Trophoblast cell (in vitro differentiated cells and primary cell): ENCODE data around the gene TMEM91.

Source experiments
- DNase-seq, 2 donors: peaks; one replicate each; pipeline ENCODE4 v3.0.0-alpha.2; 2016
- H2AFZ ChIP-seq: 2 replicates; pipeline ENCODE4 v1.6.1; 2013; ENCODE audit warnings: low read length, moderate library complexity, mild to moderate bottlenecking; ENCODE audit not compliant: insufficient read depth, poor library complexity
- H2AK5ac ChIP-seq: 2 replicates; pipeline ENCODE4 v1.6.1; 2013; ENCODE audit warnings: mild to moderate bottlenecking, low read length
- H2BK120ac ChIP-seq: 2 replicates; pipeline ENCODE4 v1.6.1; 2013; ENCODE audit warnings: low read length, mild to moderate bottlenecking, moderate library complexity; ENCODE audit not compliant: insufficient read depth, poor library complexity
- H2BK12ac ChIP-seq: 2 replicates; pipeline ENCODE4 v1.6.1; 2013; ENCODE audit warnings: mild to moderate bottlenecking, low read length, moderate library complexity
- H2BK5ac ChIP-seq: 2 replicates; pipeline ENCODE4 v1.6.1; 2013; ENCODE audit warnings: low read length, low read depth, moderate library complexity, mild to moderate bottlenecking; ENCODE audit not compliant: poor library complexity
- H3K14ac ChIP-seq: 2 replicates; pipeline ENCODE4 v1.6.1; 2013; ENCODE audit warnings: mild to moderate bottlenecking, low read length
- H3K18ac ChIP-seq: 2 replicates; pipeline ENCODE4 v1.6.1; 2013; ENCODE audit warnings: mild to moderate bottlenecking, low read length
- H3K23ac ChIP-seq: 2 replicates; pipeline ENCODE4 v1.6.1; 2013; ENCODE audit warnings: low read length
- H3K27ac ChIP-seq: 2 replicates; pipeline ENCODE4 v1.5.1; 2013; ENCODE audit warnings: low read depth, mild to moderate bottlenecking, inconsistent platforms, low read length, moderate library complexity
- H3K27me3 ChIP-seq: 2 replicates; pipeline ENCODE4 v1.6.1; 2013; ENCODE audit warnings: inconsistent platforms, mild to moderate bottlenecking, low read length, moderate library complexity; ENCODE audit not compliant: insufficient read depth
- H3K36me3 ChIP-seq, 2 experiments: 1 replicate in 1 of 2; 2 replicates in 1 of 2; pipeline ENCODE4 v1.6.1; 2013; ENCODE audit warnings: low read length in 2 of 2, mild to moderate bottlenecking in 2 of 2, moderate library complexity in 1 of 2; ENCODE audit not compliant: insufficient read depth in 2 of 2, control insufficient read depth in 1 of 2
- H3K4ac ChIP-seq: 2 replicates; pipeline ENCODE4 v1.6.1; 2013; ENCODE audit warnings: low read depth, mild to moderate bottlenecking, low read length, moderate library complexity
- H3K4me1 ChIP-seq, 2 experiments: 1 replicate in 1 of 2; 2 replicates in 1 of 2; pipeline ENCODE4 v1.6.1; 2013; ENCODE audit warnings: low read length in 2 of 2, mild to moderate bottlenecking in 2 of 2, moderate library complexity in 1 of 2; ENCODE audit not compliant: insufficient read depth in 2 of 2, control insufficient read depth in 1 of 2
- H3K4me2 ChIP-seq: 2 replicates; pipeline ENCODE4 v1.6.1; 2013; ENCODE audit warnings: inconsistent platforms, mild to moderate bottlenecking, low read length, moderate library complexity
- H3K4me3 ChIP-seq: 2 replicates; pipeline ENCODE4 v1.5.1; 2013; ENCODE audit warnings: mild to moderate bottlenecking, low read depth, low read length, inconsistent platforms
- H3K79me1 ChIP-seq: one replicate; pipeline ENCODE4 v1.6.1; 2013; ENCODE audit warnings: low read length
- H3K79me2 ChIP-seq: 2 replicates; pipeline ENCODE4 v1.6.1; 2013; ENCODE audit warnings: low read length, mild to moderate bottlenecking; ENCODE audit not compliant: control insufficient read depth, insufficient read depth, poor library complexity
- H3K9ac ChIP-seq: 2 replicates; pipeline ENCODE4 v1.6.1; 2013; ENCODE audit warnings: mild to moderate bottlenecking, low read length
- H3K9me3 ChIP-seq: 2 replicates; pipeline ENCODE4 v1.6.1; 2013; ENCODE audit warnings: low read depth, mild to moderate bottlenecking, control low read depth, inconsistent platforms, low read length; ENCODE audit not compliant: insufficient read depth
- H4K12ac ChIP-seq: 2 replicates; pipeline ENCODE4 v1.6.1; 2013; ENCODE audit warnings: low read depth, mild to moderate bottlenecking, low read length, moderate library complexity
- H4K8ac ChIP-seq: 2 replicates; pipeline ENCODE4 v1.6.1; 2013; ENCODE audit warnings: low read depth, mild to moderate bottlenecking, low read length, moderate library complexity
- H4K91ac ChIP-seq: one replicate; pipeline ENCODE4 v1.6.1; 2013; ENCODE audit warnings: low read depth, mild to moderate bottlenecking, low read length, moderate library complexity
- WGBS: extraction: QIAGEN DNeasy Blood & Tissue Kit; methylation state at CpG from one replicate; pipeline ENCODE4 v1.1.7; 2013; ENCODE audit warnings: missing lambda C conversion rate; ENCODE audit not compliant: insufficient read length, insufficient coverage; ENCODE audit errors: extremely low coverage; 5-methylcytosine and 5-hydroxymethylcytosine counted together

The TMEM91 gene

GRCh38 chr19:41426952-41427646 lies 50.8 kb downstream of the TMEM91 start, which contains the start of gene B3GNT8:
TSS of gene B3GNT8 (minus strand) at chr19:41427374. CDS start at chr19:41426778, 596 bp downstream.
- H3K4me2 ChIP-seq = peak within 1 kb of the TSS; percentile 84
- no peaks in the 10 kb centered on the region for H3K27me3 ChIP-seq
- DNase-seq = peak; percentile 29 to 34
- peak within 1 kb of the TSS; percentile 60 for H2BK12ac ChIP-seq
- peaks cover 42 to 45% of the 10 kb centered on the region in 2 experiments for H3K36me3 ChIP-seq
- H3K27ac ChIP-seq = no peak within 1 kb of the TSS
- no CpG with 5 or more reads among the region's 19 CpGs for WGBS
- H3K4me1 ChIP-seq = peaks cover 14% of the 10 kb centered on the region in 2 experiments
- H3K9me3 ChIP-seq = no peaks in the 10 kb centered on the region
- peak within 1 kb of the TSS; percentile 71 for H4K91ac ChIP-seq
- H3K9ac ChIP-seq = peak within 1 kb of the TSS; percentile 83
- H4K8ac ChIP-seq = peak within 1 kb of the TSS; percentile 86
- peak within 1 kb of the TSS; percentile 47 for H4K12ac ChIP-seq
- H3K79me1 ChIP-seq = peaks cover 7% of the 10 kb centered on the region
- H2AK5ac ChIP-seq = peak within 1 kb of the TSS; percentile 60
- H2AFZ ChIP-seq = peak within 1 kb of the TSS; percentile 56
- peak within 1 kb of the TSS; percentile 69 for H3K18ac ChIP-seq
- peak within 1 kb of the TSS; percentile 65 for H3K4ac ChIP-seq
- peak within 1 kb of the TSS; percentile 58 for H2BK5ac ChIP-seq
- peaks cover 3% of the 10 kb centered on the region for H3K79me2 ChIP-seq
- H3K4me3 ChIP-seq = peak within 1 kb of the TSS; percentile 31
- peak within 1 kb of the TSS; percentile 74 for H3K14ac ChIP-seq
- H3K23ac ChIP-seq = no peak within 1 kb of the TSS
- peak within 1 kb of the TSS; percentile 25 for H2BK120ac ChIP-seq

GRCh38 chr19:41427647-41428480 lies 51.5 kb downstream of the TMEM91 start:
- Histone ChIP-seq H3K79me2 (peaks cover 3% of the 10 kb centered on the region), H2AFZ (peak overlapping the region; percentile 23), H2AK5ac (peak overlapping the region; percentile 57), H4K91ac (peak overlapping the region; percentile 66), H3K9me3 (peaks cover 4% of the 10 kb centered on the region), H3K4me1 (peaks cover 14% of the 10 kb centered on the region in 2 experiments), H3K4me3 (peak overlapping the region; percentile 31), H3K79me1 (peaks cover 7% of the 10 kb centered on the region), H3K18ac (peak overlapping the region; percentile 69), H3K9ac (no peak overlapping the region), H2BK12ac (peak overlapping the region; percentile 60), H2BK5ac (peak overlapping the region; percentile 7), H3K4me2 (peak overlapping the region; percentile 58), H3K36me3 (peaks cover 42 to 48% of the 10 kb centered on the region in 2 experiments), H4K12ac (peak overlapping the region; percentile 6), H3K4ac (peak overlapping the region; percentile 36), H3K23ac (no peak overlapping the region), H4K8ac (peak overlapping the region; percentile 59), H3K27me3 (no peaks in the 10 kb centered on the region), H3K14ac (peak overlapping the region; percentile 55), H3K27ac (no peak overlapping the region), H2BK120ac (peak overlapping the region; percentile 25)
- whole genome bisulfite sequencing = no CpG with 5 or more reads among the region's 23 CpGs
- DNase-seq = no peak

DNA sequence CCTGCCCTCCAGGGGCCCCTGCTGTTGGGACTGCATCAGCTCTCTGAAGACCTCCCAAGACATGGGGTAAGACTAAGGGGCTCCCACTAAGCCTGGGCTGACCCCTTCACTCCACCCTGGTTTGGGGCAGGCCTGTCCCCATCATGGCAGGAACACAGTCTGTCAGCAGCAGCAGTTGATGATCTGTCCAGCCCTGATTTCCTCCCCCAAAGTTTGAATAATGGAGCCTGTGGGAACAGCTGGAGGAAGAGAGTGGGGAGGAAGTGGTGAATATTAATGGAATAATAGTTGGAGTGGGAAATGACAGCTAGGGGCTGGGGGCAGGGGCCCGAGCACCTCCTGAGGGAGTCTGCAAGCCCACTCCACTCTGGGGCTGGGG lies 52.1 kb downstream of the TMEM91 start:
- Histone ChIP-seq H4K8ac (no peak overlapping the region), H2BK5ac (no peak overlapping the region)

GRCh38 chr19:41430922-41431321 lies 54.6 kb downstream of the TMEM91 start:
- Histone ChIP-seq H3K23ac (no peak overlapping the region), H3K27ac (no peak overlapping the region), H3K4me2 (no peak overlapping the region), H3K4ac (no peak overlapping the region), H3K4me1 (peaks cover 14% of the 10 kb centered on the region in 2 experiments), H3K79me2 (peaks cover 3% of the 10 kb centered on the region), H4K12ac (no peak overlapping the region), H3K79me1 (peaks cover 7% of the 10 kb centered on the region), H4K8ac (no peak overlapping the region), H3K9ac (no peak overlapping the region), H4K91ac (no peak overlapping the region), H3K36me3 (peaks cover 29 to 34% of the 10 kb centered on the region in 2 experiments), H3K14ac (no peak overlapping the region), H3K4me3 (no peak overlapping the region), H2BK5ac (no peak overlapping the region), H3K9me3 (peaks cover 4% of the 10 kb centered on the region), H2BK120ac (no peak overlapping the region), H3K18ac (no peak overlapping the region), H3K27me3 (no peaks in the 10 kb centered on the region), H2AFZ (no peak overlapping the region), H2BK12ac (no peak overlapping the region), H2AK5ac (no peak overlapping the region)
- no CpG with 5 or more reads among the region's 6 CpGs for WGBS
- no peak for DNase-seq

More for the DNA sequence above, 52.1 kb downstream of the TMEM91 start:
- no peak overlapping the region for H4K91ac ChIP-seq
- WGBS = no CpG with 5 or more reads among the region's 1 CpG
- no peaks in the 10 kb centered on the region for H3K27me3 ChIP-seq
- H3K18ac ChIP-seq = no peak overlapping the region
- H3K23ac ChIP-seq = no peak overlapping the region
- no peak overlapping the region for H2BK12ac ChIP-seq
- H3K27ac ChIP-seq = no peak overlapping the region
- peaks cover 3% of the 10 kb centered on the region for H3K79me2 ChIP-seq
- no peak overlapping the region for H2AFZ ChIP-seq
- H2AK5ac ChIP-seq = no peak overlapping the region
- peaks cover 43 to 50% of the 10 kb centered on the region in 2 experiments for H3K36me3 ChIP-seq
- no peak overlapping the region for H3K4ac ChIP-seq
- no peak for DNase-seq
- H3K14ac ChIP-seq = no peak overlapping the region
- peaks cover 14% of the 10 kb centered on the region in 2 experiments for H3K4me1 ChIP-seq
- H3K4me3 ChIP-seq = no peak overlapping the region
- H4K12ac ChIP-seq = no peak overlapping the region
- no peak overlapping the region for H3K9ac ChIP-seq
- H2BK120ac ChIP-seq = no peak overlapping the region
- peaks cover 7% of the 10 kb centered on the region for H3K79me1 ChIP-seq
- H3K9me3 ChIP-seq = peaks cover 4% of the 10 kb centered on the region
- peak overlapping the region; percentile 58 for H3K4me2 ChIP-seq
